GM12872 (cell line): ENCODE results near the gene HACE1.

Experiments
- CTCF ChIP-seq: IDR thresholded peaks from 3 replicates; pipeline ENCODE4 v1.5.1; 2011; ENCODE audit warnings: low read depth, mild to moderate bottlenecking, low read length, moderate library complexity; ENCODE audit not compliant: insufficient read depth

Gene HACE1

GRCh38 chr6:104843229-104843628 is 16.5 kb downstream of the HACE1 start:
- no peak for TF ChIP-seq CTCF

- no peak for TF ChIP-seq CTCF
These were observed 22.6 kb downstream of the HACE1 start for GRCh38 chr6:104837158-104837557.

- no peak for TF ChIP-seq CTCF
These were observed 23.9 kb downstream of the HACE1 start for GRCh38 chr6:104835782-104836181.

GRCh38 chr6:104829183-104829958 is 30.3 kb downstream of the HACE1 start:
- TF ChIP-seq CTCF = no peak

GRCh38 chr6:104828478-104828877 is 31.2 kb downstream of the HACE1 start:
- no peak for TF ChIP-seq CTCF

GRCh38 chr6:104816125-104816524 is 43.6 kb downstream of the HACE1 start:
- TF ChIP-seq CTCF = no peak

- TF ChIP-seq CTCF = no peak
These were observed 45.0 kb downstream of the HACE1 start for GRCh38 chr6:104814743-104815142.

- no peak for TF ChIP-seq CTCF
These were observed 46.2 kb downstream of the HACE1 start for GRCh38 chr6:104813552-104813951.
